Prostate gland (tissue), 2 donors: ENCODE data around the gene KRT33B.

ENCODE experiments used
- POLR2A ChIP-seq: fragments of 450-650 bp; IDR thresholded peaks from one replicate; pipeline ENCODE4 v1.6.1; 2016; ENCODE audit warnings: antibody characterized with exemption, mild to moderate bottlenecking
- POLR2AphosphoS5 ChIP-seq: sonication (generic); formaldehyde crosslinking; IDR thresholded peaks from one replicate; pipeline ENCODE4 v1.6.1; 2017; ENCODE audit warnings: antibody characterized with exemption
- TF ChIP-seq, protein P1 (sequence below), 4 experiments: fragments of 200-600 bp in 2 of 4; fragments of 450-650 bp in 2 of 4; sonication (generic) in 2 of 4; IDR thresholded peaks; 1 replicate in 3 of 4; 2 replicates in 1 of 4; pipeline ENCODE4 v1.5.1; 2016 to 2019; ENCODE audit warnings: antibody characterized with exemption in 4 of 4, mild to moderate bottlenecking in 2 of 4, moderate library complexity in 2 of 4

DNA sequence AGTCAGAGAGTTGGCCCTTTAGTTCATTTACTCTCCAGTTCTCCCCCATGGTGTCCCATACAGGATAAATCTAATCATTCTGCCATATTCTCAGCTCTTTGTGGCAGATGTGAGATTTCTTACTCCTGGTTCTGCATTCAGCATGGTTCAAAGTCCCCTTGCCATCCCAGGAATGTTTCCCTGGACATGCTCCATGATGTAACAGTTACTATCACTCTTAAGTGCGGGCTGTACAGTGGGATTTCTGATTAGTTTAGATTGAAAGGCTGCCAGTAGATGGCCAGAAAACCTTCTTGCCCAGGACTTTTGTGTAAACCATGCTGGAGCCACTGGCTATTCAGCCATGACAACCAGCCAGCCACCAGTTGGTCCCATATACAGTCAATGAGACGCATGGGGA, 44.4 kb upstream of the KRT33B start:
- TF ChIP-seq POLR2AphosphoS5: no peak
- TF ChIP-seq, protein P1, sequence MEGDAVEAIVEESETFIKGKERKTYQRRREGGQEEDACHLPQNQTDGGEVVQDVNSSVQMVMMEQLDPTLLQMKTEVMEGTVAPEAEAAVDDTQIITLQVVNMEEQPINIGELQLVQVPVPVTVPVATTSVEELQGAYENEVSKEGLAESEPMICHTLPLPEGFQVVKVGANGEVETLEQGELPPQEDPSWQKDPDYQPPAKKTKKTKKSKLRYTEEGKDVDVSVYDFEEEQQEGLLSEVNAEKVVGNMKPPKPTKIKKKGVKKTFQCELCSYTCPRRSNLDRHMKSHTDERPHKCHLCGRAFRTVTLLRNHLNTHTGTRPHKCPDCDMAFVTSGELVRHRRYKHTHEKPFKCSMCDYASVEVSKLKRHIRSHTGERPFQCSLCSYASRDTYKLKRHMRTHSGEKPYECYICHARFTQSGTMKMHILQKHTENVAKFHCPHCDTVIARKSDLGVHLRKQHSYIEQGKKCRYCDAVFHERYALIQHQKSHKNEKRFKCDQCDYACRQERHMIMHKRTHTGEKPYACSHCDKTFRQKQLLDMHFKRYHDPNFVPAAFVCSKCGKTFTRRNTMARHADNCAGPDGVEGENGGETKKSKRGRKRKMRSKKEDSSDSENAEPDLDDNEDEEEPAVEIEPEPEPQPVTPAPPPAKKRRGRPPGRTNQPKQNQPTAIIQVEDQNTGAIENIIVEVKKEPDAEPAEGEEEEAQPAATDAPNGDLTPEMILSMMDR (IDR thresholded peaks at IDR 0.05): no peak
- TF ChIP-seq POLR2A: no peak
